Gastrocnemius medialis (tissue), 4 donors: ENCODE results near the gene PLAGL2.

Experiments
- CTCF ChIP-seq, 5 experiments: fragments of 450-650 bp in 3 of 5; fragments of 200-600 bp in 2 of 5; sonication (generic) in 2 of 5; IDR thresholded peaks in 4 of 5; conservative IDR thresholded peaks in 1 of 5; 1 replicate in 4 of 5; 2 replicates in 1 of 5; pipeline ENCODE4 v1.5.1; 2016 to 2019; ENCODE audit warnings: antibody characterized with exemption in 5 of 5, mild to moderate bottlenecking in 3 of 5, moderate library complexity in 3 of 5
- POLR2A ChIP-seq, 2 donors: fragments of 450-650 bp; IDR thresholded peaks; one replicate each; pipeline ENCODE4 v1.6.1; 2017; ENCODE audit warnings: antibody characterized with exemption in 2 of 2, mild to moderate bottlenecking in 2 of 2, moderate library complexity in 2 of 2

- TF ChIP-seq CTCF (IDR thresholded peaks at IDR 0.05 in 4 of 5, conservative IDR thresholded peaks at IDR 0.05 in 1 of 5) (no peak), POLR2A (IDR thresholded peaks at IDR 0.05) (no peak)
Measured at GRCh38 chr20:32183947-32184635, 23.5 kb downstream of the PLAGL2 start.
